CD8-positive, alpha-beta memory T cell (primary cell): ENCODE data around the gene PDHX. TPM values are rescaled to one million over a fixed set of nuclear protein-coding genes. Genes with fewer than 3 reads are reported as not detected.

ENCODE experiments used
- CTCF ChIA-PET: fragments of 350-600 bp; sonication (Branson Sonifier 250); formaldehyde crosslinking; loops from one replicate; lab custom pipeline; 2021; ENCODE audit warnings: antibody characterized with exemption; lab: Charles Lee
- POLR2A ChIA-PET: fragments of 350-600 bp; sonication (Branson Sonifier 250); formaldehyde crosslinking; loops from one replicate; lab custom pipeline; 2021; ENCODE audit warnings: antibody characterized with exemption; lab: Charles Lee
- DNase-seq, 5 donors: peaks; one replicate each; pipeline versions ENCODE4 v3.0.0 to v3.0.0-alpha.2; 2020 to 2022; ENCODE audit warnings: mixed read lengths in 1 of 5
- H3K27ac ChIP-seq: one replicate; pipeline ENCODE4 v1.7.0; 2013; ENCODE audit warnings: low read depth, mild to moderate bottlenecking, low read length, moderate library complexity
- H3K27me3 ChIP-seq: 2 replicates; pipeline ENCODE4 v1.7.0; 2013; ENCODE audit warnings: low read length, mild to moderate bottlenecking; ENCODE audit not compliant: insufficient read depth, poor library complexity, severe bottlenecking
- H3K36me3 ChIP-seq: 2 replicates; pipeline ENCODE4 v1.7.0; 2013; ENCODE audit warnings: mild to moderate bottlenecking, low read length, moderate library complexity; ENCODE audit not compliant: insufficient read depth
- H3K4me1 ChIP-seq: 2 replicates; pipeline ENCODE4 v1.7.0; 2013; ENCODE audit warnings: mild to moderate bottlenecking, low read length, moderate library complexity; ENCODE audit not compliant: insufficient read depth
- H3K4me3 ChIP-seq: 2 replicates; pipeline ENCODE4 v1.7.0; 2013; ENCODE audit warnings: mild to moderate bottlenecking, low read length
- H3K9me3 ChIP-seq: 2 replicates; pipeline ENCODE4 v1.7.0; 2013; ENCODE audit warnings: mild to moderate bottlenecking, low read length
- H3K27ac Mint-ChIP-seq, 8 donors: one replicate each; pipeline ENCODE4 v1.8.0; 2020 to 2021; ENCODE audit warnings: mixed read lengths in 8 of 8, mild to moderate bottlenecking in 6 of 8, inconsistent platforms in 3 of 8, moderate library complexity in 3 of 8
- H3K27me3 Mint-ChIP-seq, 2 donors: one replicate each; pipeline ENCODE4 v1.8.0; 2020 to 2021; ENCODE audit warnings: mixed read lengths in 2 of 2, mild to moderate bottlenecking in 1 of 2, moderate library complexity in 1 of 2
- H3K36me3 Mint-ChIP-seq, 3 donors: one replicate each; pipeline ENCODE4 v1.8.0; 2020 to 2021; ENCODE audit warnings: mixed read lengths in 3 of 3, inconsistent platforms in 1 of 3, mild to moderate bottlenecking in 1 of 3
- H3K4me1 Mint-ChIP-seq, 3 donors: one replicate each; pipeline ENCODE4 v1.8.0; 2020 to 2021; ENCODE audit warnings: mixed read lengths in 3 of 3, inconsistent platforms in 1 of 3, mild to moderate bottlenecking in 1 of 3
- H3K4me3 Mint-ChIP-seq, 7 donors: one replicate each; pipeline ENCODE4 v1.8.0; 2020 to 2021; ENCODE audit warnings: mixed read lengths in 7 of 7, mild to moderate bottlenecking in 6 of 7, moderate library complexity in 4 of 7, inconsistent platforms in 2 of 7
- H3K9me3 Mint-ChIP-seq, 5 donors: one replicate each; pipeline ENCODE4 v1.8.0; 2020 to 2022; ENCODE audit warnings: mixed read lengths in 5 of 5, mild to moderate bottlenecking in 3 of 5, moderate library complexity in 2 of 5, inconsistent platforms in 1 of 5
- polyA plus RNA-seq: library from polyadenylated mRNA; unstranded; fragments of 300-500 nt; fragmentation: Illumina TruSeq; gene quantifications from one replicate; pipeline ENCODE4 v1.2.3, GENCODE V29; 2021
- total RNA-seq, 2 experiments: library from RNA; stranded (reverse); gene quantifications; one replicate each; pipeline ENCODE4 v1.2.3, GENCODE V29; 2021

Gene PDHX
- total and polyA plus RNA-seq, 3 experiments from 2014 or later = 16.3 to 41.4 (median 37.8) TPM

DNA sequence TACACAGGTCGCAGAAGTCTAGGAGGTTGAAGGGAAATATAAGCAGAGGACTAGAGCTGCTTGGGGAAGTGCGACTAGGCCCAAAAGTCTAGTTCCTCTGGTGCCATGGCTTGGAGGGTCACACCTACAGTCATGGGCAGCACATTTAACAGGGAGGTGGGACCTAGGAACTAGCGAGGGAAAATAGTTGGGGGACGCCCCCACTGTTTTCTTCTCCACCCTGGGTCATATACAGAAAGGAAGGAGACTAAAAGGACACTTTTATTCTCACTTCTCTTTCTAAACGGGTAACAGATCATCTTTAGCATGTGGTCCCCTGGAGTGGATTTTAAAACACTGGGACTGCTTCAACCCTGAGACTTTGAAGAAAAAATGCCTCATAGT lies 16.8 kb upstream of the PDHX start:
- Histone ChIP-seq H3K4me3 (no peak overlapping the region), H3K4me1 (no peaks in the 10 kb centered on the region), H3K9me3 (peaks cover 33% of the 10 kb centered on the region), H3K36me3 (no peaks in the 10 kb centered on the region), H3K27ac (no peak overlapping the region), H3K27me3 (no peaks in the 10 kb centered on the region)
- POLR2A ChIA-PET = no interaction called here
- peaks cover 10 to 50% (median 28%) of the 10 kb centered on the region in 3 donors for H3K36me3 Mint-ChIP-seq
- H3K4me3 Mint-ChIP-seq = no peak overlapping the region
- H3K9me3 Mint-ChIP-seq = peaks cover 14 to 43% (median 39%) of the 10 kb centered on the region in 5 donors
- peaks cover 4 to 15% (median 5%) of the 10 kb centered on the region in 3 donors for H3K4me1 Mint-ChIP-seq
- CTCF ChIA-PET = no interaction called here
- H3K27ac Mint-ChIP-seq = no peak overlapping the region
- peaks cover 0 to 3% of the 10 kb centered on the region in 2 donors for H3K27me3 Mint-ChIP-seq
- DNase-seq = no peak

DNA sequence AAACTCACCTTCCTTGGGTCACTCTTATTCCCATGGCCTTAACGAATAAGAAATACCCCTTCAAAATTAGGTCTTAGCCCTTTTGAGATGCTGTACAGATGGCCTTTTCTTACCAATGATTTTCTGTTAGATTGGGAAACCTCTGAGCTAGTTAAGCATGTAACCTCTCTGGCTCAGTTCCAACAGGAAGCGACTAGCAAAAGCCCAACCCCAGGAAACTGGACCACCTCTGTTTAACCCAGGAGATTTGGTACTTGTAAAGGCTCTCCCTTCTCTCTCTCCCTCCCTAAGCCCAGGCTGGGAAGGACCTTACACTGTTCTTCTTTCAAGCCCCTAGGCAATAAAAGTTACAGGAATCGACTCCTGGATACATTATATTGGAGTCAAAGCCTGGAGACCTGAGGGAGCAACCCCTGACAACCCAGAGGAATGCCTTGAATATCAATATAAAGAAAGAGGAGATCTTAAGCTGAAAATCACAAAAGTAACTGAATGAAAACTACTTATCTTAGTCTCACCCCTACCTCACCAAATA lies 11.9 kb upstream of the PDHX start:
- Histone ChIP-seq H3K27ac (no peak overlapping the region), H3K27me3 (no peaks in the 10 kb centered on the region), H3K36me3 (no peaks in the 10 kb centered on the region), H3K9me3 (peaks cover 22% of the 10 kb centered on the region), H3K4me3 (no peak overlapping the region), H3K4me1 (no peaks in the 10 kb centered on the region)
- Mint-ChIP-seq H3K4me1 (peaks cover 10 to 23% (median 13%) of the 10 kb centered on the region in 3 donors), H3K27ac (no peak overlapping the region), H3K9me3 (peaks cover 0 to 19% (median 14%) of the 10 kb centered on the region in 5 donors), H3K36me3 (peaks cover 8 to 20% (median 17%) of the 10 kb centered on the region in 3 donors), H3K4me3 (peak overlapping the region in 1 of 7 donors; percentile 32), H3K27me3 (no peaks in the 10 kb centered on the region)
- POLR2A ChIA-PET = no interaction called here
- no peak for DNase-seq
- CTCF ChIA-PET = no interaction called here

DNA sequence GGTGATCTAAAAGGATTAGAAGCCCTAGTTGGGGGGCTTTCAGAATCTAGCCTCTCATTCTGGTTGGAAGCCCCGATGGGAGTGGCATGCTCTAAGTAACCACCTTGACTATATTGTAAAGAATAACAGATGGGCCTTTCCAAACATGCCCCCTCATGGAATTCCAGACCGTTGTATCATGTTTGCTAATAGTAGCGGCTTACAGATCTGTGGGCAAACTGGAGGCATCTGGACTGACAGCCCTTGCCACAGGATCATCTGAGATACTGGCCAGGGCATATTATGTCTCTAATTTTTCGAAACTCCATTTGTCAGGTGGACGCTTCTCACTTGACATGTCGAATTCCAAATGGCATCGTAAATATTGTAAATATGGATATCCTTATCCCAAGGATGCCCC lies 10.8 kb upstream of the PDHX start:
- H3K4me1 ChIP-seq = no peaks in the 10 kb centered on the region
- no peak for DNase-seq
- H3K36me3 ChIP-seq = no peaks in the 10 kb centered on the region
- Mint-ChIP-seq H3K4me3 (no peak overlapping the region), H3K27ac (no peak overlapping the region), H3K4me1 (peaks cover 10 to 23% (median 13%) of the 10 kb centered on the region in 3 donors), H3K9me3 (peaks cover 0 to 7% (median 3%) of the 10 kb centered on the region in 5 donors), H3K36me3 (peaks cover 8 to 14% (median 10%) of the 10 kb centered on the region in 3 donors), H3K27me3 (no peaks in the 10 kb centered on the region)
- CTCF ChIA-PET = no interaction called here
- no peak overlapping the region for H3K4me3 ChIP-seq
- no peak overlapping the region for H3K27ac ChIP-seq
- H3K27me3 ChIP-seq = no peaks in the 10 kb centered on the region
- peaks cover 10% of the 10 kb centered on the region for H3K9me3 ChIP-seq
- POLR2A ChIA-PET = no interaction called here

DNA sequence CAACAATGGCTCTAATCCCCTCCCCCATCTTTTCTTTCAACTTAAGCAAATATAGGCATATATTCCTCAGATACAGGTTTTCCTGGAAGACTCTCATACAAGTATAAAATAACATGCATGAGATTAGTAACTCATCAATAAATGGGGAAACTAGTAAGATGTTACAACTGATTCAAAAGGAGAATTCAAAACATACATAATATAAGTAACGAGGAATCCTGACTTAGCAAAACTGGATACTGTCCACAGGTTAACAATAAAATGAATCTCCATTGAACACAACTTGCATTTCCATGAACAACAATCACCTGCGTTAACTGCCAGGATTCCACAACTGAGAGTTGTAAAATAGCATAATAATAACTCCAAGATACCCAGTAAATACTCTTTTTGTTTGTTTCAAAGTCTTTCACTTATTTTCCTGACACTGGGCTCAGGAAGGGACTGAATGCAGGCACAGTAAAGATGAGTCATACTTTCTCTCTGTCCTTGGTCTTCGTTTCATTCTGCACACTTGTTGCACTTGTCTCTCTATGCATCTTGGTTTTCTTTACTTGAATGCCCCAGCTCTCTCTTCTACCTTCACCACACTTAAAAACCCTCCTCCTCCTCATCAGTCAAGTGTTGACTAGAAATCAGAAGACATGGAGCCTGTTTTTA lies 8.4 kb upstream of the PDHX start:
- Histone ChIP-seq H3K9me3 (no peaks in the 10 kb centered on the region), H3K27me3 (no peaks in the 10 kb centered on the region), H3K4me1 (no peaks in the 10 kb centered on the region), H3K4me3 (no peak overlapping the region), H3K27ac (no peak overlapping the region), H3K36me3 (no peaks in the 10 kb centered on the region)
- Mint-ChIP-seq H3K9me3 (no peaks in the 10 kb centered on the region), H3K27me3 (no peaks in the 10 kb centered on the region), H3K27ac (no peak overlapping the region), H3K36me3 (peaks cover 7 to 15% (median 9%) of the 10 kb centered on the region in 3 donors), H3K4me3 (no peak overlapping the region), H3K4me1 (peaks cover 10 to 27% (median 13%) of the 10 kb centered on the region in 3 donors)
- POLR2A ChIA-PET = no interaction called here
- DNase-seq = no peak
- CTCF ChIA-PET = no interaction called here

DNA sequence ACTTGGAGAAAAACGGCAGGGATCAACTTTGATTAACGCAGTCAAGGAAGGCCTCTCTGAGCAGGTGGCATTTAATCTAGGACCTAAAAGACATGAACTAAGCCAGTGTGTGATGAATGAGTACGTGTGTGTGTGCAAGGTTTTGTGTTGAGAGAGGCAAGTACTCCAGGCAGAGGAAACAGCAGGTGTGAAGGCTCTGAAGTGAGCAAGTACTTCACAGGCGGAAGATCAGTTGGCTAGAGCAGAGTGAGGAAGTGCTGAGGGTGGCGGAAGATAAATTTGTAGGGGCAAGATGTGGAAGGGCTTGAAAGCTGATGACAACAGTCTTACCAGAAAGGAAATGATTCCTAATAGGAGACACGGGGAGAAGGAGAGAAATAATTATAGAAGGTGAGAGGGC lies 7.0 kb upstream of the PDHX start:
- Histone ChIP-seq H3K4me3 (no peak overlapping the region), H3K27ac (no peak overlapping the region), H3K36me3 (no peaks in the 10 kb centered on the region), H3K27me3 (no peaks in the 10 kb centered on the region), H3K4me1 (peaks cover 8% of the 10 kb centered on the region), H3K9me3 (no peaks in the 10 kb centered on the region)
- ChIA-PET POLR2A (no interaction called here), CTCF (interaction anchor here (1.0 kb wide), 1 partner anchor 10 kb away, joined by 4 read pairs; no protein-coding TSS in a partner anchor)
- DNase-seq = no peak
- Mint-ChIP-seq H3K4me1 (peaks cover 16 to 27% (median 21%) of the 10 kb centered on the region in 3 donors), H3K27ac (no peak overlapping the region), H3K9me3 (no peaks in the 10 kb centered on the region), H3K36me3 (peaks cover 0 to 14% (median 12%) of the 10 kb centered on the region in 3 donors), H3K4me3 (no peak overlapping the region), H3K27me3 (no peaks in the 10 kb centered on the region)

DNA sequence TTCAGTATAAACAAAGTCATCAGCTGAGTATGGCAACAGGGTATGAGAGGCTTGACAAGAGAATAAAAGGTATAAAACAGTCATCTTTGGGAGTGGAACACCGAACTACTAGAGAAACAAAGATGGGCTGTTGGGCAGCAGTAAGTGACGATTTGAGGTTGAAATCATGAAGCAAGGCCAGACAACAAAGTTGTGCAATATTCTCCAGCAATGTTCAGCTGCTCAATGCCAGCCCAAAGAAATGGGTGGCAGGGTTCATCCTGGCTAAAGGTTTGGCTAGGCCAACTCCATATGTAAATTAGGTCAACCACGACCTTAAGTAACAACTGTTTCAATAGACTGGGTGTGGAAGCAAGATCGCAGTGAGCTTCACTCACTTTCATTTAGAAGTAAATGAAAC lies 6.5 kb upstream of the PDHX start:
- H3K36me3 Mint-ChIP-seq = peaks cover 0 to 12% (median 11%) of the 10 kb centered on the region in 3 donors
- H3K4me3 ChIP-seq = no peak overlapping the region

DNA sequence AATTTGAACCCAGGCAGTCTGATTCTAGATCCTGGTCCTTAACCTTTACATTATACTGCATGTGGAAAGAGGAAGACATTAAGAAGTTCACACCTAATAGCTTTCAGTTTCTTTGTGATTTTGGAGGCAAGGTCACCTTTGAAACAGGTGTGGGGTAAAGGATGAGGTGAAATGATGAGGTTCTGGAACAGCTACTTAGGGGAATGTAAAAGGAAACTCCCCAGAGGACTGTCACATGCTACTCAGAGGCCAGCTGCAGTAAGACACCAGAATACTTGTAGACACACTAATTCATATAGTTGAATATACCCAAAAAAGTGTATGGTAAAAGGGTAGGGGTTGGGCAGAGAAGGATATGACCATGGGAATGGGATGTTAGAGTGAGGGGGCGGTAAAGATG lies 5.6 kb upstream of the PDHX start:
- no peak overlapping the region for H3K4me3 Mint-ChIP-seq
- H3K9me3 Mint-ChIP-seq = no peaks in the 10 kb centered on the region
- H3K36me3 ChIP-seq = no peaks in the 10 kb centered on the region
- H3K27me3 Mint-ChIP-seq = no peaks in the 10 kb centered on the region
- POLR2A ChIA-PET = no interaction called here
- H3K4me1 Mint-ChIP-seq = peaks cover 18 to 30% (median 23%) of the 10 kb centered on the region in 3 donors
- H3K27me3 ChIP-seq = no peaks in the 10 kb centered on the region
- H3K4me1 ChIP-seq = peaks cover 20% of the 10 kb centered on the region
- no peak overlapping the region for H3K4me3 ChIP-seq
- no peaks in the 10 kb centered on the region for H3K9me3 ChIP-seq
- H3K27ac ChIP-seq = no peak overlapping the region
- no peak overlapping the region for H3K27ac Mint-ChIP-seq
- no peak for DNase-seq
- H3K36me3 Mint-ChIP-seq = peaks cover 0 to 14% (median 9%) of the 10 kb centered on the region in 3 donors
- CTCF ChIA-PET = interaction anchor here (0.5 to 0.6 kb wide), 2 partner anchors 577 to 1118 kb away, joined by 3 read pairs; no protein-coding TSS in a partner anchor

More for the DNA sequence above, 6.5 kb upstream of the PDHX start:
- Mint-ChIP-seq H3K27me3 (no peaks in the 10 kb centered on the region), H3K4me1 (peaks cover 11 to 26% (median 19%) of the 10 kb centered on the region in 3 donors), H3K27ac (no peak overlapping the region), H3K4me3 (no peak overlapping the region), H3K9me3 (no peaks in the 10 kb centered on the region)
- H3K27ac ChIP-seq = no peak overlapping the region
- peaks cover 14% of the 10 kb centered on the region for H3K4me1 ChIP-seq
- ChIA-PET CTCF (interaction anchor here (1.0 kb wide), 1 partner anchor 10 kb away, joined by 4 read pairs; no protein-coding TSS in a partner anchor), POLR2A (interaction anchor here (0.6 kb wide), 1 partner anchor 8 kb away, joined by 3 read pairs; no protein-coding TSS in a partner anchor)
- H3K36me3 ChIP-seq = no peaks in the 10 kb centered on the region
- H3K27me3 ChIP-seq = no peaks in the 10 kb centered on the region
- no peaks in the 10 kb centered on the region for H3K9me3 ChIP-seq
- DNase-seq = no peak

DNA sequence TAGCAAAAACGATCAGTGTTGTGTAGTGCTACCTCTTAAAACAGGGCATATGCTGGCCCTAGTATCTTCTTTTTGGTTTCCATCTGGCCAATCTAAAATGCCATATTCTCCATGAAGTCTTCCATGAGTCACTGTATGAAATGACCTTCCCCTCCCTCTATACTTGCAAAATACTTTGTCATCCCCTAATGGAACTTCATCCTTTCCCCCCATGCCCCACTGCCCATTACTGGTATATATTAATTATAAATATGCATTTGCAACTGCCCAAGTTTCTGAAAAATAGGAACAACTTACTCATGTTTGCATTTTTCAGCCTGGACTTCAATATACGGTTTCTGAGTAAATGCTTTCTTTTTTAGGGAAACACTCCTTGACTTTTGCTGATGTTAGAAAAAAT lies 4.7 kb upstream of the PDHX start:
- no peak for DNase-seq
- no peaks in the 10 kb centered on the region for H3K9me3 Mint-ChIP-seq
- CTCF ChIA-PET = no interaction called here

More for the DNA sequence above, 4.7 kb upstream of the PDHX start:
- H3K9me3 ChIP-seq = no peaks in the 10 kb centered on the region
- H3K27ac Mint-ChIP-seq = no peak overlapping the region
- no peaks in the 10 kb centered on the region for H3K27me3 Mint-ChIP-seq
- POLR2A ChIA-PET = no interaction called here
- peaks cover 20% of the 10 kb centered on the region for H3K4me1 ChIP-seq
- no peak overlapping the region for H3K27ac ChIP-seq
- H3K4me3 ChIP-seq = no peak overlapping the region
- no peaks in the 10 kb centered on the region for H3K27me3 ChIP-seq
- H3K36me3 Mint-ChIP-seq = peaks cover 0 to 15% (median 5%) of the 10 kb centered on the region in 3 donors
- peaks cover 19 to 30% (median 28%) of the 10 kb centered on the region in 3 donors for H3K4me1 Mint-ChIP-seq
- H3K36me3 ChIP-seq = no peaks in the 10 kb centered on the region
- H3K4me3 Mint-ChIP-seq = no peak overlapping the region
